NCI-H526 treated with DMSO at 0.1 percent for 48 hours (cell line): Measurements from ENCODE around the gene SEPTIN5.
"Not testable (repeated sequence)": the region's sequence is repeated elsewhere in the genome, so short reads cannot be mapped to it uniquely, and the experiment has no call there.

Source experiments
- DNase-seq: peaks from one replicate; lab custom pipeline; 2025; lab: John Stamatoyannopoulos, UW

Gene SEPTIN5

DNA sequence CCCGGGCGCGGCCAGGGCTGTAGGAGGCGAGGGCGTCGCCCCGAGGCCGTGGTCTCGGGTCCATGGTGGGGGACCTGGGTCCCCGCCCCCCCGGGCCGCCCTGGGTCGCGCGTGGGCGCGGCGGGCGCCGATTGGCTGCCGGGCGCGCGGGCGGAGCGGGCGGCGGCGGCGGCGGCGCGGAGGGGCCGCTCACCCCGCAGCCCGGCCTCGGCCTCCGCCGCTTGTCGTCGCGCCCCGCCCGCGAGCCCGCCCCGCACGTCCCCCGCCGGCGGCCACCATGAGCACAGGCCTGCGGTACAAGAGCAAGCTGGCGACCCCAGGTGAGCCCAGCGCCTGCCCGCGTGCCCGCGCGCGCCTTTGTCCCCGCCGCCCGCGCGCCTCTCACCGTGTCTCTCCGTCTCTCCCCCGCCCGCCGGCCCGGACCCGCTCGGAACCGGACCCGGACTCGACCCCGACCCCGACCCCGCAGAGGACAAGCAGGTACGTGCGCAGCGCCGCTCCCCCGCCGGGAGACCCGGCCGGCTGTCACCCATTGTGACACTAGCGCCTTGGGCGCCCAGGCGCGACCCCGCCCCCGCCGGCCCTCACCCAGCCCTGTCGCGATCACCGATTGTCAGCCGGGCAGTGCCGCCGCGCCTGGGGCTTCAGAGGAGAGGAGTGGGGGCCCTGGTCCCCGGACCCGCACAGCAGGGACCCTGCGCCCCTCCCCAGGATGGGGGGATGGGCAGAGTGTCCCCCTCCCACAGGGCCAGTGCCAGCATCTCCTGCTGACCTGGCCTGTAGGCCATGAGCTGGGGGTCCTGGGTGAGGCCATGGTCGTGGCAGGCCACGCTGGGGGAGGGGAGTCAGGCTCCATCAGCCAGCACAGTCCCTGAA, at the start of gene SEPTIN5:
Gene SEPTIN5 (plus strand): TSS at position 192 of the 876 bp plus-strand sequence. CDS start 86 bp downstream, at position 278.
- no peak for DNase-seq

DNA sequence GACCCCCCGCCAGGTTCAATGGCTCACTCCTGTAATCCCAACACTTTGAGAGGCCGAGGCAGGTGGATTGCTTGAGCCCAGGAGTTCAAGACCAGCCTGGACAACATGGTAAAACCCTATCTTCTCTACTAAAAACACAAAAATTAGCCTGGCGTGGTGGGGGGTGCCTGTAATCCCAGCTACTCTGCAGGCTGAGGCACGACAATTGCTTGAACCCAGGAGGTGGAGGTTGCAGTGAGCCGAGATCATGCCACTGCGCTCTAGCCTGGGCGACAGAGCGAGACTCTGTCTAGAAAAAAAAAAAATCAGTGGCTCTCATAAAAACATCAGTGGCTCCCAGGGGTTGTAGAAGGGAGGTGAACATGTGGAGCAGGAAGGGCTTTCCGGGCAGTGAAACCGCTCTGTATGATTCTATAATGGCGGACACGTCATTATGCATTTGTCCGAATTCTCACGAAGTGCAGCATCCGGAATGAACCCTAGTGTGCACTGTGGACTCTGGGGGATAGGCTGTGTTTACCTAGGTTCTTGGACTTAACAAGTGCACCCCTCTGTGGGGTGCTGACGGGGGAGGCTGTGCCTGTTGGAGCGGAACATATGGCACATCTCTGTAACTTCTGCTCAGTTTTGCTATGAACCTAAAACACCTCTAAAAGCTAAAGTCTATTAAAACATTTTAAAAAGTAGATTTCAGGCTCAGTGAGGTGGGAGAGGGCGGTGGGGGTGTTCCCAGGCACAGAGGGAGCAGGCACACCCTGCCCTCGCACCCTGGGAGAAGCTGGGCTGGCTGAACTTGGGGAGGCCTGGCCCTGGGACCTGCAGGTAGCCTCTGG, 49.1 kb upstream of the SEPTIN5 start:
- no peak for DNase-seq

- no peak for DNase-seq
Measured at GRCh38 chr22:19665784-19666672, 48.3 kb upstream of the SEPTIN5 start.

DNA sequence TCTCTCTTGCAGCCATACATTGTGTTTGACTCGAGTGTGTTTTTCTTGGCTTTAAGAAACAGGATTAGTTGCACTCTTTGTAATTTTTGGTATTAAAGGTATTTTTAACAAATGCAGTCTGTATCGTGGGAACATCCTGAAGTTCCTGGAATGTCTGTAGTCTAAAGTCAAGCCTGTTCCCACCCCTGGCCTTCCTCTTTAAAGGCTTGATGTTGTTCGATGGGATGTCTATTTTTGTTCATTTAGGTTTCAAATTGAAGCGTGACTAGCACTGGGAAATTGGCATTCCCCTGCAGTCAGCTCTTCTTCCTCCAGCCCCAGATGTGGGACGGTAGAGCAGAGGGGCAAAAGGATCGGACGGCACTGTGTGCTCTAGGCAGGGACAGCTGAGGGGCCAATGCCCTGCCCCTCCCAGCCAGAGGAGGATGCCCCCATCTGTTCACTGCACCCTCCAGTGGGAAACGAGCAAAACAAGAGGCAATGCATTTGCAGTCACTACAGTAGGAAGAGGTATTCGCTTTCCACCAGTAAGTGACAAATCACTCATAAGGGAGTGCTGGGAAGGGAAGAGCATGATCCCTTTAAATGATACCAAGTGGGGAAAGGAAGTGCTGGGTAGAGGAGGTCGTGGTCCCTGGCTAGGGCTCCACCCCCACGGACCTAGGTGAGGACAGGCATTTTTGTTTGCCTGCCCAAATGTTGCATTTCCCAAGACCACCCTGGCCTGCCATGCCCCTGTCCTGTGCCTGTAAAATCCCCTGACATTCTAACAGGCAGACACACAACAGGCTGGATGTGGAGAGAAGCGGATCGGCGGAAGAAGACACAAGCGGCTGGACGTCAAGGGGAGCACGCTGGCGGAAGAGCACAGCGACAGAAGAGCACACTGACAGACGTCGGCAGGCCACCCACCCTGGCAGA, 47.4 kb upstream of the SEPTIN5 start:
- no peak for DNase-seq

DNA sequence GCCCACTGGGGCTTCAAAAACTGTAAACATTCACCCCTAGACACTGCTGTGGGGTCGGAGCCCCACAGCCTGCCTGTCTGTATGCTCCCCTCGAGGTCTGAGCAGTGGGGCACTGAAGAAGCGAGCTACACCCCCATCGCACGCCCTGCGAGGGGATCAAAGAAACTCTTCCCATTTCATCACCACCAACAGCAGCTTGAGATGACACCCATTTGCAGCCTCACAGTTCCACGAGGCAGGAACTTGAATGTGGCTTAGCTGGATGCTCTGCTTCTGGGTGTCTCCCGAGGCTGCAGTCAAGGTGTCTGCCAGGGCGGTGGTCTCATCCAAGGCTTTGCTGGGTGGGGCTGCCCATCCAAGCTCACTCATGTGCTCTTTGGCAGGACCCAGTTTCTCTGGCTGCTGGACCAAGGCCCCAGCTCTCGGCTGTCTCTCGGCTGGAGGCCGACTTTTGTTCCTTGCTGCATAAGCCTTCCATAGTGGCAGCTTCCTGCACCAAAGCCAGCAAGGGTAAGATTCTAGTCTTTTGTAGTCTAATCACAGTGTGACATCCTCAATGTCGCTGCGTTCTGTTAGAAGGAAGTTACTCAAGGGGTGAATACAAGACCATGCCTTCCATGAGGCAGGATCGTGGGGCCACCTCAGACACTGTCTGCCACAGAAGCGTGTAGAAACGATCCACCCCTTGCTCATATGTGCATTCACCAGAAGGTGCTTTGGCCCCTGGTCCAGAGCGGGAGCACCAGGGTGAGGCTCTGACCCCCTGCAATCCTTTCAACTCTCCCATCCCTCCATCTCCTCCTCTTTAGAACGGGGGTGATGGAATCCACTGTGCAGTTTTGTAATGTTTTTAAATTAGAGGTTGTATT, 46.2 kb upstream of the SEPTIN5 start:
- no peak for DNase-seq

DNA sequence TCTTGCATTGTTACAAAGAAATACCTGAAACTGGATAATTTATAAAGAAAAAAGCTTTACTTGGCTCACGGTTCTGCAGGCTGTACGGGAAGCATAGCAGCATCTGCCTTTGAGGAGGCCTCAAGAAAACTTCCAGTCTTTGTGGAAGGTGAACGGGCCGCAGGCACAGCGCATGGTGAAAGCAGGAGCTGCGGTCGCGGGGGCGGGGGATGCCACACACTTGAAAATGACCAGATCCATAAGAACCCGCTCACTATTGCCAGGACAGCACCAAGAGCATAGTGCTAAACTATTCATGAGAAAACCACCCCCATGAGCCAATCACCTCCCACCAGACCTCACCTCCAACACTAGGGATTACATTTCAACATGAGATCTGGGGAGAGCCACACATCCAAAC, 45.6 kb upstream of the SEPTIN5 start:
- no peak for DNase-seq

DNA sequence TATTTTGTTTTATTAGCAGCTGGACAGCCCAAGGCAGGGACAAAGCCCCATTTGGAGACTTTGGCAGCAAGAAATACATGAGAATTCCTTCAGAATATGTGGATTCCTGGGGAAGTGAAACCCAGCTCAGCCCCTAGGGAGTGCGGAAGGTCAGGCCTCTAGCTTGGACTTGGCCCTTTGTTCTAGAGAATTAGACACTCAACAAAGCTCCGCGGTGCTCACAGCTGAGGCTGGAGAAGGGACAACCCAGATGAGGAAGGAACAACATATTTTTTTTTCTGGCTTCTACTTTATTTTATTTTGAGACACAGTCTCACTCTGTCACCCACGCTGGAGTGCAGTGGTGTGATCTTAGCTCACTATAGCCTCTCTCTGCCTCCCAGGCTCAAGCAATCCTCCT, 44.7 kb upstream of the SEPTIN5 start:
- no peak for DNase-seq

- DNase-seq, result no peak
Measured at GRCh38 chr22:19671316-19671715, 43.0 kb upstream of the SEPTIN5 start.

DNA sequence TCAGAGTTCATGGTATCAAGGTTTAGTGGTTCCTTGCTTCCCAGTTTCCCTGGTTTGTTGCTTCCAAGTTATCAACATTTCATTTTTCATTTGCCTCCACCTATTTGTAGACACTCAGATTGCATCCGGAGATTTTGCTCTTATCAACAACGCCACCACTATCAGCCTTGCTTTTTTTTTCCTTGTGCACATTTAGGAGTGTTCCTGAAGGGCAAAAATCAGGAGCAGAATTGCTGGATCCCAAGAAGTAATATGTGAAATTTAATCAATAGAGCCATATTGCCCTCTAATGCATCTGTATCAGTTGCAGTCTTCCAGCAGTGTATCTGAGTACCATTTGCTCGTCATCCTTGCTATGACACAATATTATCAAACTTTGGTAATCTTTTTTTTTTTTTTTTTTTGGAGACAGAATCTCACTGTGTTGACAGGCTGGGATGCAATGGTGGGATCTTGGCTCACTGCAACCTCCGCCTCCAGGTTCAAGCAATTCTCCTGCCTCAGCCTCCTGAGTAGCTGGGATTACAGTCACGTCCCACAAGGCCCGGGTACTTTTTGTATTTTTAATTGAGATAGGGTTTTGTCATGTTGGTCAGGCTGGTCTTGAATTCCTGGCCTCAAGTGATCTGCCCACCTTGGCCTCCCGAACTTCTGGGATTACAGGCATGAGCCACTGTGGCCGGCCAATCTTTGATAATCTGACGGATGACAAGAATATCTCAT, 42.1 kb upstream of the SEPTIN5 start:
- DNase-seq, result no peak

- DNase-seq, result no peak
Measured at GRCh38 chr22:19673660-19674059, 40.6 kb upstream of the SEPTIN5 start.

DNA sequence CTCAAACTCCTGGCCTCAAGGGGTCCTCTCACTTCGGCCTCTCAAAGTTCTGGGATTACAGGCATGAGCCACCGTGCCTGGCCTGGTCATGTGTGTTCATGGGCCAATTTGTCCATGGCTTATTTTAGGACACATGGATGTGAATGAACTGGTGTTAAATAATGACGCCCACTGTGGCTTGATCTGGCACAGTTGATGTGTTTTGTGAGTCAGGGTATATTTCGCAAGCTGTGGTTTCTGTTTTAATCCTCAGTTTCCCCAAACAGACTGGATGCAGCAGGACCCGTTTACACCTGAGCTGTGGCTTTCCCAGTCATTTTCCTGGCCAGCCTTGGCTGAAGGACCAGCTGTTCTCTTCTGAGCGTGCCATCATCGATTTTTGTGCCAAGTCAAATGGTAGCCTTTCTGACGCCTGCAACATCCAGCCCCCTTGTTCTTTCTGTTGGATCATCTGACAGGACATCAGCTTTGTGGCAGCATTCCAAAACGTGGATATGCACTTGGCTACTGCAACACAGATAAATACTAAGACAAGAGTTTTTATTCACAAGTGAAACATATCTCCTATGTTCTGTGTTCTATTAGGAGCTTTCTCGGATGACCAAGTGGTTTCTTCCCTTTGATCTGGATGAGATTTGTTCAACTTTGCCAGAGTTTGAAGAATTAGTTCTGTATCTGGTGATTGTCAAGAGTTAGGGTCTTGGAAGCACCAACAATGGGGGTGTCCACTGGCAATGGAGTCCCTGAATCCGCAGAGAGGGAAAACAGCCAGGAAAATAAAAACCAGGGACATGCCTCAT, 40.0 kb upstream of the SEPTIN5 start:
- no peak for DNase-seq

- DNase-seq, result no peak
Measured at GRCh38 chr22:19674929-19675253, 39.4 kb upstream of the SEPTIN5 start.

GRCh38 chr22:19675428-19675827, 38.9 kb upstream of the SEPTIN5 start:
- no peak for DNase-seq

DNA sequence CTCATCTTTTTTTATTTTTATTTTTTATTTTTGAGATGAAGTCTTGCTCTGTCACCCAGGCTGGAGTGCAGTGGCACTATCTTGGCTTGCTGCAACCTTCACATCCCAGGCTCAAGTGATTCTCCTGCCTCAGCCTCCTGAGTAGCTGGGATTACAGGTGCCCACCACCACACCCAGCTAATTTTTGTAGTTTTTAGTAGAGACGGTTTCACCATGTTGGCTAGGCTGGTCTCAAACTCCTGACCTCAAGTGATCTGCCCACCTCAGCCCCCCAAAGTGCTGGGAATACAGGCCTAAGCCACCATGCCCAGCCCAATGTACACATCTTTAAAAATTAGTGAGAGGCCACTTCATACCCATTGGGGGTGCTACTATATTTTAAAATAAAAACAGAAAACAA, 37.9 kb upstream of the SEPTIN5 start:
- not testable (repeated sequence) for DNase-seq

DNA sequence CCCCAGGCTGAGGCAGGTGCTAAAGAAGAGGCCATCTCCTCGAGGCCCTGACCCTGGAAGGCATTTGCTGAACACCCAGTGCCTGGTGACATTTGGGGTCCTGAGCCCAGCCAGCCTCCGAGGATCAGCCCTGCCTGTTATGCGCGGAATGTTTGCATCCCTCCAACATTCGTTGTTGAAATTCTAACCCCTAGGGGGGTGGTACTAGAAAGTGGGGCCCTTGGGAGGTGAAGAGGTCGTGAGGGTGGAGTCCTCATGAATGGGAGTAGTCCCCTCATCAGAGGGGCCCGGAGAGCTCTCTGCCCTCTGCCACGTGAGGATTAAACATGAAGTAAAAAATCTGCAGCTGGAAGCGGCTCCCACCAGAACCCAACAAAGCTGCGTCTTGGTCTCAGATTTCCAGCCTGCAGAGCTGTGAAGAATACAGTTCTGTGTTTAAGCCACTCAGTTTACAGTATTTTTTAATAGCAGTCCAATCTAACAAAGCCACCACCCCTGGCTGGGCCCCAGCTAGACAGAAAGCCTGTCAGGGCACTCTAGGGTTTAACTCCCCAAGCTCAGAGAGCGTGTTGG, 35.3 kb upstream of the SEPTIN5 start:
- no peak for DNase-seq

DNA sequence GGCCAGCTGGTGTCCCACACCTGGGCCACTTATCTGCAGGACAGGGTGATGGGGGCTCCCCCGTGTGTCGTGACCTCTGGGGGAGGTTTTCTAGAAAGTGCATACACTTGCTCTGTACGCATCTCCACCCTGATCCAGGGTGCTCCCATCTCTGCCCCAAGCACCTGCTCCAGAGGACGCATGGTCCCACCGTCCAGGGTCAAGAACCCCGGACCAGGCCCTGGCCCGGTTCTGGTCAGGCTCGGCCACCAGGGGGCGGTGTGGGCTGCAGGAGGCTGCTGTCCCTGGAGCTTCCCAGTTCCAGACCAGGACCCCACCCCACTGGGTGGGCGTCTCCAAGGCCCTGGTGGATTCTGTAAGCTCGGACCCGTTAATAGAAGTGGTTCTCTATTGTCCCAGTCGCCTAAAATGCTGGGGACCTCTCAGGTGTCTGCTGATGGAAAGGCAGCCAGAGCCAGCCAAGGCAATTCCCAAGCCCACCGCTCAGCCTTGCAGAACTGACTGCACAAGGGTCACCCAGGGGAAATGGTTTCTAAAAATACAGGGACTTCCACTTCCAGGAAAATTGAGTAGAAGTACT, 34.7 kb upstream of the SEPTIN5 start:
- DNase-seq, result no peak

- DNase-seq, result no peak
Measured at GRCh38 chr22:19680287-19680881, 33.9 kb upstream of the SEPTIN5 start.
